ENCODE data around the gene ING1.
"Not testable (repeated sequence)": the region's sequence is repeated elsewhere in the genome, so short reads cannot be mapped to it uniquely, and the experiment has no call there.

The ING1 gene

DNA sequence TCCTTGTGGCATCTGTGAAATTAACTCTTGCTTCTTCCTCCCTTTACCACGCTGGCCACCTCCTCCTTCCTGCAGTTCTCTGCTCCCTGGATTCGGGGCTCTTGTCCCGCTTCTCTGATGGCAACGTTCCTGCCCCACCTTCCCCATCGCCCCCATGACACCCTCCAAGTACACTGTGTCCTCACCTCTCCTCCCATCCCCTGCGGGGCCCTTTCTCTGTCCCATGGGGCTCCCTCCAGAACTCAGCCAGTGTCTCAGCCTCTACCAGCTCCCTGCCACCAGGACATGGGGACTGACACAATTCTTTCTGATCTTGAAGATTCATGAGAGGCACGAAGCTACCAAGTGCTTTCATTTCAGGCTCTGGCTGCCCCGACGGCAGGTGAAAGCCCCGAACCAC, 16.7 kb upstream of the ING1 start:
- H3K27ac ChIP-seq = no peak overlapping the region
- TF ChIP-seq, protein P1, sequence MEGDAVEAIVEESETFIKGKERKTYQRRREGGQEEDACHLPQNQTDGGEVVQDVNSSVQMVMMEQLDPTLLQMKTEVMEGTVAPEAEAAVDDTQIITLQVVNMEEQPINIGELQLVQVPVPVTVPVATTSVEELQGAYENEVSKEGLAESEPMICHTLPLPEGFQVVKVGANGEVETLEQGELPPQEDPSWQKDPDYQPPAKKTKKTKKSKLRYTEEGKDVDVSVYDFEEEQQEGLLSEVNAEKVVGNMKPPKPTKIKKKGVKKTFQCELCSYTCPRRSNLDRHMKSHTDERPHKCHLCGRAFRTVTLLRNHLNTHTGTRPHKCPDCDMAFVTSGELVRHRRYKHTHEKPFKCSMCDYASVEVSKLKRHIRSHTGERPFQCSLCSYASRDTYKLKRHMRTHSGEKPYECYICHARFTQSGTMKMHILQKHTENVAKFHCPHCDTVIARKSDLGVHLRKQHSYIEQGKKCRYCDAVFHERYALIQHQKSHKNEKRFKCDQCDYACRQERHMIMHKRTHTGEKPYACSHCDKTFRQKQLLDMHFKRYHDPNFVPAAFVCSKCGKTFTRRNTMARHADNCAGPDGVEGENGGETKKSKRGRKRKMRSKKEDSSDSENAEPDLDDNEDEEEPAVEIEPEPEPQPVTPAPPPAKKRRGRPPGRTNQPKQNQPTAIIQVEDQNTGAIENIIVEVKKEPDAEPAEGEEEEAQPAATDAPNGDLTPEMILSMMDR (IDR thresholded peaks at IDR 0.05) = no peak
- DNase-seq (ENCODE audit: low spot score) = no peak
- H3K4me3 ChIP-seq = no peak overlapping the region

DNA sequence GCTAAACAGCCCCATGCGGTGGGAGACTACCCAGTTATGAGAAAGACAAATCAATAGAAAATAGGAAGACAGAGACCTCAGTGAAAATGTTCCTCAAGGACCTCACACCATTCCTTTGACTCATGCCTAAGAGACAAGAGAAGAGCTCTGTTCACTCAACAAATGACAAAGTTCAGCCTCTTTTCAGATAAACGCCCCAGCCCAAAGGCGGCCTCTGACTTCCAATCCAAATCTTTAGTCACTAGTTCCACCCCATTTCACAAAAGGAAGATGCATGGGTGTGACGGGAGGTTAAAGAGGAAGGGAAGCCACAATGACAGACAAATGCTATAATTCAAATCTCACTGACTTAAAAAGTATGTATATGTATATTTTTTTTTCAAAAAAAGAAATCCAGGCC, 15.7 kb upstream of the ING1 start:
- no peak for DNase-seq (ENCODE audit: low spot score)
- no peak overlapping the region for H3K4me3 ChIP-seq
- no peak overlapping the region for H3K27ac ChIP-seq
- TF ChIP-seq, protein P1 (IDR thresholded peaks at IDR 0.05) = no peak

DNA sequence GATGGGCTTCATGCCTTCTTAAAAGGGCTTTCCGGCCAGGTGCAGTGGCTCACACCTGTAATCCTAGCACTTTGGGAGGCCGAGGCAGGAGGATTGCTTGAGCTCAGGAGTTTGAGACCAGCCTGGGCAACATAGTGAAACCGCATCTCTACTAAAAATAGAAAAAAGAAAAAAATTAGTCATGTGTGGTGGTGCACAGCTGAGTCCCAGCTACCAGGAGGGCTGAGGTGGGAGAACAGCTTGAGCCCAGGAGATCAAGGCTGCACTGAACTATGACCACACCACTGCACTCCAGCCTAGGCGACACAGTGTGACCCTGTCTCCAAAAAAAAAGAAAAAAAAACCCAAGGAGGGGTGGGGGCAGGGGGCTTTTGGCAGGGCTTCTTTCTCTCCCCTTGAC, 14.8 kb upstream of the ING1 start:
- no peak overlapping the region for H3K4me3 ChIP-seq
- H3K27ac ChIP-seq = no peak overlapping the region
- TF ChIP-seq, protein P1 (IDR thresholded peaks at IDR 0.05) = no peak
- DNase-seq (ENCODE audit: low spot score) = no peak

DNA sequence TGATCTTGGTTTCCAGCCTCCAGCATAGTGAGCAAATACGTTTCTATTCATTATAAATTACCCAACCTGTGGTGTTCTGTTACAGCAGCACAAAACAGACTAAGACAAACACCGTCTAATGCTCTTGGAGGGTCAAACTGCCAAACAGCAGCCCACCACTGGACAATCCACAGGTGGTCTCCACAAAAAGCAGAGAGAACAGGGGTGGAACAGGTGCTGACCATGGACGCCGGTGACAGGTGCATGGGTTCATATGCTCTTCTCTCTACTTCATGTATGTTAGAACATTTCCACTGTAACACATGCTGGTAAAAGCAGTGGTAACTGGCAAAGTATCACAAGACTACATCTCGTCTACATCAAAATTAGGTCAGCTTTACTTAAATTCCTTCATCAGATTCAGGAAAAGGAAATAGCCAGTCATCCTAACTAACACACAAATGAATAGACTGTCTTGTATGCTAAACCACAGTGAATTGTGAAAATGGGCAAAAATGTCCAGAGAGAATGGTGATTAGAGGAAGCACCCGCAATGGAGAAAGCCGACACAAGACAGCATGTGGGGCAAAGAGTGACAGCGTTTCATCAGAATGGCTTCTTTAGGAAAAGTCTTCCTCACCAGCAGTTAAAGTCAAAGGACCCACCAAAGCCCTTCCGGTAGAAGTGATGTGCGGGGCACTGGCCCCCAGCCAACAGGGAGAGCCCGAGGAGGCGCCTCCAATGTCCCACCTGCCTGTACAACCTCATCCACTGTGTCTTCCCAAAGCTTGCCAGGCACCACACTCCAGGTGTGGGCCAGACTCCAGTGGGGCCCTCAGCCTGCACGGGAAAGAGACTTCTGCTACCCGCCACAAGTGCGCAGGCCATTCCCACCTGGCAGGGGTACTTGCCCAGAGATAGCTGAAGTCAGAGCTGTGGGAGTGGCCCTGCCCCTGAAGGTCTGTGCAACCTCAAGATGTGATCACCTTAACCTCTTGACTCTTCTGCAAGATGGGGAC, 14.1 kb upstream of the ING1 start:
- H3K4me3 ChIP-seq = no peak overlapping the region
- DNase-seq (ENCODE audit: low spot score) = no peak
- TF ChIP-seq, protein P1 (IDR thresholded peaks at IDR 0.05) = no peak
- H3K27ac ChIP-seq = no peak overlapping the region

DNA sequence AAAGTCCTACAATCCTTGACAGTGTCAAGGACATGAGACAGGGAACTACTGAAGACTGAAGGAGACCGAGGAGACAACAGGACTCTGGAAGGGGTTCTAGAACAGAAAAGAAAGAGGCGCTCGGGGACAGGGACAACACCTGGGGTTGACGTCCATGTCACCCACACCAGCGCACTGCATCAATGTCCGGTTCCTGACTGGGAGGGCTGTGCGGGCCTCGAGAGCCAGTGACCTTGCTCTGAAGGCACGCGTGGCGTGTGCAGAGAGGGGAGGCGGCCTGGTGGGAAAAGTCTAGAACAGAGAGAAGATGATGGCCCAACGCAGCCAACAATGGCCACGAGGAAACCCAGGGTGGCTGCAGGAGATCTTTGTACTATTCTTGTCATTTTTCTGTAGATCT, 13.3 kb upstream of the ING1 start:
- no peak for DNase-seq (ENCODE audit: low spot score)
- no peak overlapping the region for H3K4me3 ChIP-seq
- H3K27ac ChIP-seq = no peak overlapping the region
- TF ChIP-seq, protein P1 (IDR thresholded peaks at IDR 0.05) = no peak

GRCh38 chr13:110700641-110701040, 12.9 kb upstream of the ING1 start:
- DNase-seq (ENCODE audit: low spot score) = no peak

GRCh38 chr13:110701061-110701460, 12.4 kb upstream of the ING1 start:
- not testable (repeated sequence) for H3K4me3 ChIP-seq; H3K27ac ChIP-seq; DNase-seq (ENCODE audit: low spot score)

More at GRCh38 chr13:110700641-110701040, 12.9 kb upstream of the ING1 start:
- TF ChIP-seq, protein P1 (IDR thresholded peaks at IDR 0.05) = no peak
- Histone ChIP-seq H3K4me3 (no peak overlapping the region), H3K27ac (no peak overlapping the region)

Data from coronary artery (tissue), 2 donors.